HG03135 (cell line): ENCODE results near the gene PPM1J.

Source experiments
- ATAC-seq: cut with Tn5 transposase; IDR thresholded peaks from one replicate; pipeline ENCODE4 v1.9.1; 2021; ENCODE audit warnings: mild to moderate bottlenecking, moderate library complexity; ENCODE audit not compliant: unreplicated experiment

Gene PPM1J

DNA sequence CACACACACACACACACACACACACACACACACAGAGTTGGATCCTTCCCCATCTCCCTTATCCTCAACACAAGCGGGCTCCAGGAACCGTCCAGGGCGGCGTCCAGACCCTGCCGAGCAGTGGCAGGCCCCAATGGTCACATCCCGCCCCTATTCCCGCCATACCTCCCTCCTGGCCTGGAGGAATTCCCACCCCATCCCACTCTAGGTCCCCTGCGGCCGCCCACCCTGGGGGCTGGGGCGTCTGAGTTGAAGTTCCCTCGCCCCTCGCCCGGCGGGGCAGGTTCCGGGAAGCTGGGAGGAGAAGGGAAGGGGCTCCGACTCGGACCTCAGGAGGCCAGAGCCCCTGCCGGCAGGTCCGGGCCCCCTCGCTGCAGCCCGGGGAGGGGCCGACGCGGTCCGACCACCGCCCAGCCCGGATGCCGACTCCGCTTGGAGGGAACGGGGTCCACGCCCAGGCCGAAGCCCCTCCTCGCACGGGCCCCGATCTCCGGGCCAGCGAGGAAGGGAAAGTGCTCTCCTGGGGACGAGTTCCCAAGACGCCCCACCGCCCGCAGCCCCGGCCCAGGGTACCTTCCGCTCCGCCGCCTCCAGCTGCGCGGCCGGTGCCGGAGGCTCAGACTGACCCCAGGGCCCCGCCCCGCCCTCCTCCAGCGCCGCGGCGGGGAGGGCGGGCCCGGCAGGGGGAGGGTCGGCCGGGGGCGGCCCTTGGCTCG is 8.5 kb downstream of the PPM1J start, which contains the start of gene RHOC:
Gene RHOC, minus strand, starts transcription at position 623 of the 716 bp plus-strand sequence. CDS start 3,328 bp downstream, outside the sequence.
- peak; percentile 56 for ATAC-seq

DNA sequence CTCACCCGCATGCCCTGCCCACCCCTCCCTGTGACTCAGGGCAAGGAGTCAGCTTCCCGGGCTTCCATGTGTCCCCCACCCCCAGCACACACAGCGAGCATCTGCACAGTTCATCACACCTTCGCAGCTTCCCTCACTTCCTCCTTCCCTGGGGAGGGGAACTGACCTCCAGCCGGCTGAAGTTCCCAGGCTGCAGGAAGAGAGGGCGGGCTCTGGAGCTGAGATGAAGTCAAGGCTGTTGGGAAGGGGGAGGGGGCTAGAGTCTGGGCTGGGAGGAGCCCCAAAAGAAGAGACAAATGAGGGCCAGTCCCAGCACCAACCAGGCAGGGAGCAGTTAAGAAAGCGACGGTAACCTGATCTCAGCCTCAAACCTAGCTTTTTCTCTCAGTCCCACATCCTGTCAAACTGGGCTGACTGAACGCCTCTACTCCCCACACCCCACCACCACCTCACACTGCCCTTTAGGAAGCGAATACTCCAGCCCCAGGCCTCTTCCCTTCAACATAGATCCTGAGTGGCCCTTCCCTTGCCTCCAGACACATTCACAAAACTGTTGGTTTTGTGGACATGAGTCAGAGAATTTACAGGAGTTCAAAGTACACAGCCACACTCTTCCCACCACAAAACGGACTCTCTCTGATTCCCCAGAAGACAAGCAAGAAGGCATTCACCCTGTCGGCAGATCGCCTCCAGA is 10.1 kb downstream of the PPM1J start:
- ATAC-seq = peak; percentile 61

DNA sequence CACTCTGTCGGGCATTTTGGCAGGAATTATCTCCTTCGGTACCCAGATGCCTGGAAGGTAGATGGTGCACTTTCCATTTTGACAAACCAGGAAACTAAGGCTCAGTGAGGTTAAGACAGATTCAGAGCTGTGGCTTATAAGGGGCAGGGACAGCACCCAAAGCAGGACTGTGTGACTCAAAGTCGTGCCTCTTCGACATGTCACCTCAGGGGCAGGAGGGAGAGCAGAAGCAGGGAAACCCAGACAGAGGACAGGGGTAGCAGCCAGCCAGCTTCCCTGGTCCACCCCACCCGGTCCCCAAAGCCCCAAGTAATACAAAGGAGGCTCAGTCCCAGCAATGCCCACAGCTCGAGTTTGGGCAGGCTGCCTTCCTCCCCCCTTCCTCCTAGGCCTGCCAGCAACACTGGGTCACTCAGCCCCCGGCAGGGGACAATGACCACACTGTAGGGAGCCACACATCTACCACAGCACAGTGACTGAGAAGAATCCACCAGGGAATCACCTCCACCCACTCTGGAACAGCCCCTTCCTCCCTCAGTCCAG is 10.7 kb downstream of the PPM1J start:
- ATAC-seq = no peak

DNA sequence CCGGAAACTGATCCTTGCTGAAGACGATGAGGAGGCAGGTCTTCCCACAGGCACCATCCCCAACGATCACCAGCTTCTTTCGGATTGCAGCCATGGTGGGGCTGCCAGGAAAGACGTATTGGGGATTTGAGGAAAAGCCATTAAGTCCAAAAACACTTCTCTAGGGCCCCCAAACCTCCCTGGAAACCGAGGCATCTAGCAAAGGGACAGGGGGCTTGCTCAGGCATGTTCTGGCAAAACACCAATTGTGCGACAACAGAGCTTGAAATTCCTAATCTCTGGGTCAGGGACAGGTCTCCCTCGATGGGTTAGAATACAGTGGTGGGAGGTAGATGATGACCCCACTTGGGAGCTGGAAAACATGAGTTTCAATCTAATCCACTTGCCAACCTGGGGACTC is 11.4 kb downstream of the PPM1J start:
- no peak for ATAC-seq

DNA sequence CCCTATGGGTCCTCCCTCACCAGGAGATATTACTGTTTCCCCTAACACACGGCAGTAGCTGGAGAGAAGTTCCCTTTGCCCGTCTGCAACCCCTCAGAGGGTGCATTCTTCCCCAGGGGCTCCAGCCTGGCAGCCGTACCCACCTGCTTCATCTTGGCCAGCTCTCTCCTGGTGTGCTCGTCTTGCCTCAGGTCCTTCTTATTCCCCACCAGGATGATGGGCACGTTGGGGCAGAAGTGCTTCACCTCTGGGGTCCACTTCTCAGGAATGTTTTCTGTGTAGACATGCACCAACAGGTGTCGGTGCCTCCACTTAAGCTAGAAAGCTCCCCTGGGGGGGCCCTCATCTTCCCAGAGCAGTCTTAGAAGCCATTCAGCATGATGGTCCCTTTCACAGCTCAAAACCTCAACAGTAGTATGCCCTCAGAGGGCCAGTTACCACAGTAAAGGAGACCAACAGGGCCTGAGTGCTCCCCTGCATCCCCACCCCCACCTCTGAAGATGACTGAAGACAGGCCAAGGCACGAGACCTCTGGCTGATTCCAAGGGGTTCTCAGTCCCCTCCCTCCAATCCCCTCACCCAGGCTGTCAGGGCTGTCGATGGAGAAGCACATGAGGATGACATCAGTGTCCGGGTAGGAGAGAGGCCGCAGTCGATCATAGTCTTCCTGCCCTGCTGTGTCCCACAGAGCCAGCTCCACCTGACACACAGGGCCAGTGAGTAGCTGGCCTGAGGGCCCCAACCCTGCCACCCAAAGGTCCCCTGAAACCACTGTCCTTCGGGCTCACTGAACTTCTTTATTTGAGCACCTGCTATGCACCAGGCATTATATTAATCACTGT is 12.5 kb downstream of the PPM1J start:
- no peak for ATAC-seq

DNA sequence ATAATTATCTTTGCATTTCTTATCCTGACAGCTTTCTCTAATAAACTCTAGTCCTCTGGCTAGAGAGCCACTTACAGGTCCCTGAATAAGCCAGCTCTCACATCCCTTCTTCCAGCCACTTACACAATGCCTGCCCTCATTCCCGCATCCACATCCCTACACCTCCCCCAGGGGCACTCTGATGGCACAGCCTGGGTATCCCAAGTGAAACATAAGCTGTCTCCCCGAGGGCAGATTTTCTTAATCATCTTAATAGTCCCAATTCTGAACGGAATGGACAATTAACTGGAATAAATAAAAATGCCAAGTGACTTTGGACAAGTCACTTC is 13.1 kb downstream of the PPM1J start:
- no peak for ATAC-seq

DNA sequence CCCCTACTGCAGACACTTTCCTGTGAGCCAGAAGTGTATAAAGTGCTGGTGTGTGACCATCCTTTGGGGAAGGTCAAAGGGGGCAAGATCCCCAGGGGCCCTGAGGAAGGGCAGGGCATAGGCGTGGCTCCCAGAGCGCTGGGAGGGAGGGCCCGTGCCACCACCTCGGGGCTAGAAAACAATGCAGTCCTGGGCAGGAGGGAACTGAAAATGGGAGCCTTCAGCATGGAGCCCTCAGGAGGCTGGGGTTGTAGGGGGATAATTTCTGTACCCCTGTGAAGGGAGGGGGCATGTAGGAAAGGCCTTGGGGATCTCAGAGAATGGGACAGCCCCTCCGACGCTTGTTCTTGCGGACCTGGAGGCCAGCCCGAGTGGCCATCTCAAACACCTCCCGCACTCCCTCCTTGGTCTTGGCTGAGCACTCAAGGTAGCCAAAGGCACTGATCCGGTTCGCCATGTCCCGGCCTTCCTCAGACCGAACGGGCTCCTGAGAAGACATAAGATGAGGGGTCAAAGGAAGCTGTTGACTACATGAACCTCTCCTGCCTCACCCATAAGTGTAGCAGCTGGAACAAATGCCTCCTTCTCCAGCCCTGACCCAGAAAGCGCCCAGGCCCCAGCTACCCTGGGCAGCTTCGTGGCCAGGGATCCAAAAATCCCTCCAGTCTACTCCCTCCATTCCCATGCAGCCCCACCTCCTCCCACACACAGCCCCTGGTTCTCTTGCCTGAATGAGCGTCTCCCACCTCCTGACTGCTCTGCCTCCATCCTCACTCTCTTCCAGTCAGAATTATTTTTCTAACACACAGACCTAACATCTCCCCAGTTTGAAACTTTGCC is 13.7 kb downstream of the PPM1J start:
- no peak for ATAC-seq

DNA sequence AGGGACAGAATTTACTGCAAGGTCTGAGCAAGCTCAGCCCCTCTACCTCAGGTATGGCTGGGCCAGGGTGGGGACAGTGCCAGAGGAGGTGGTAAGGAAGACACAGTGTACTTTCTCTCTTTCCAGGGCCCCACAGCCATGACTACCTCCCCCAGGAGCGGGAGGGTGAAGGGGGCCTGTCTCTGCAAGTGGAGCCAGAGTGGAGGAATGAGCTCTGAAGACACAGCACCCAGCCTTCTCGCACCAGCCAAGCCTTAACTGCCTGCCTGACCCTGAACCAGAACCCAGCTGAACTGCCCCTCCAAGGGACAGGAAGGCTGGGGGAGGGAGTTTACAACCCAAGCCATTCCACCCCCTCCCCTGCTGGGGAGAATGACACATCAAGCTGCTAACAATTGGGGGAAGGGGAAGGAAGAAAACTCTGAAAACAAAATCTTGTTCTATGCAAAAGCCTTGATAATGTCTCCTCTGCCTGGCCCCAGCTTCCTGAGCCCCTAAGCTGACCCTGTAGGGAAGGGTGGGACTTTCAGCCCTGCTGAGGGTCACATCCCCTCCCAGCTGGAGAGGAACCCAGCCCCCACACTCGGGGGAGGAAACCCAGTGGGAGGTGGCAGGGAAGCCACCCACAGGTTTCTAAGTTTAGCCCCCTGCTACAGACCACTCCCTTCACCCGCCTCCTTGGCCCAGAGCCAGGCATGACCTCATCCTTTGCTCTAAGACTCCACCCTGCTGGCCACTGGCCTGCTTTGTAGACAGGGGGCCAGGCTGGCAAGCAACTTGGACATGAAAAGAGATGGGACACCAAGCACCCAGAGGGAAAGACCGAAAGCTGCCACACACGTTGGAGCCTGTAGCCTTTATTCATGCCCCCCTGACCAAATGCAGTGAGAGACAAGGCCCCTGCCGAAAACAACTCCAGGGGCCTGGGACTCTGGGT is 14.6 kb downstream of the PPM1J start:
- ATAC-seq = no peak

DNA sequence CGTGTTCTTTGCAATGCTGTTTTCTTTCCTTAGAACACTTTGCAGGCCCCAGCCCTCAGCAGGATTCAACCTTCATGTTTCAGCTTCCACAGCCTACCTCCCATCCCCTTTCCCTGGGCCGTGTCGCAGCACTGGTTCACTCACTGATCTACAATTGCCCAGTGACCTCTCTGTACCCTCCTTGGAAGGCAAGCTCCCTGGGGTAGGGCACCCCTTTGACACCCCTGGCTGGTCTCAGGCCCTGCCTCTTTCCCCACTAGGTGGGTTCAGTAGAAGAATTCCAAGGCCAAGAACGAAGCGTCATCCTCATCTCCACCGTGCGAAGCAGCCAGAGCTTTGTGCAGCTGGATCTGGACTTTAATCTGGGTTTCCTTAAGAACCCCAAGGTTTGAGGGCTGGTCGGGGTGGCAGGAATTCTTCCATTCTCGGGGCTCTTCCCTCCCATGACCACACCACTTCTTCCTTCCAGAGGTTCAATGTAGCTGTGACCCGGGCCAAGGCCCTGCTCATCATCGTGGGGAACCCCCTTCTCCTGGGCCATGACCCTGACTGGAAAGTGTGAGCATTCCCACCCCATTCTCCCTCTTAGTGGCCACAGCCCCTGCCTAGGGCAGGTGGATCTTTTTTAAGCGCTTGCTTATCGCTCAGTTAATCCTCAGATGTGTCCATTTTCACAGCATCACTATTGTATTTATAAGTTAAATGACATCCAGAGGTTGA is 15.5 kb downstream of the PPM1J start:
- ATAC-seq = no peak

DNA sequence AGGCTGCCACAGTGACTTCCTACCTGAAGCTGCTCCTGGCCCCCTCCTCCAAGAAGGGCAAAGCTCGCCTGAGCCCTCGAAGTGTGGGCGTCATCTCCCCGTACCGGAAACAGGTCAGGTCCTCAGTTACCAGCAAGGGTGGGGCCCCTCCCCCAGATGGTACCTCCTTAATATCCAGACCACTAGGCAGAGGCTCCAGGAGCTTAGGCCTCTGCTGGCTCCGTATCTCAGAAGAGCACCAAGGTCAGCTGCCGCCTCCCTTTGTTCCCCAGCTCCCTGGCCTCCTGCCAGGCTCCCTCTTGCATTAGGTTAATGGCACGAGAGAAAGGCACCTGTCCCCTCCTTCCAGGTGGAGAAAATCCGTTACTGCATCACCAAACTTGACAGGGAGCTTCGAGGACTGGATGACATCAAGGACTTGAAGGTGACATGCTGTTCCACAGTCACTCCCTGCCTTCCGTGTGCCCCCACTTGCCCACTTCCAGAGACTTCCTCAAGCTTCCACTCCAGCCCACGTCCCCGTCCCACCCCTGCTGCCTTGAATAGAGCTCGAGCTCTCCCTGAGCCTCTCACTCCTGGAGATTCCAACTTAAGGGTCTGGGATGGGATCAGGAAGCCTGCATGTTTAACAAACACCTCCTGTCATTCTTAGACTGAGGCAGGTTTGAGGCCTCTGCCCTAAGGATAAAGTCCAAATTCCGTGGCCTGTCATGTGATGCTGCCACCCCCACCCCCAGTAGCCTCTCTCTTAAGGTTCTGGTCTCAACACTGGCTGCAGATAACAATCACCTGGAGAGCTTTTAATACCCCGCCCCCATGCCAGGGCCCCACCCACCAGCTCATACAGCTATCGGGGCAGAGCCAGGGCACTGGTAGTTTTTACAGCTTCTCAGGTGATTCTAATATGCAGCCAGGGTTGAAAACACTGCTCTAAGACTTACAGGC is 16.5 kb downstream of the PPM1J start:
- no peak for ATAC-seq

DNA sequence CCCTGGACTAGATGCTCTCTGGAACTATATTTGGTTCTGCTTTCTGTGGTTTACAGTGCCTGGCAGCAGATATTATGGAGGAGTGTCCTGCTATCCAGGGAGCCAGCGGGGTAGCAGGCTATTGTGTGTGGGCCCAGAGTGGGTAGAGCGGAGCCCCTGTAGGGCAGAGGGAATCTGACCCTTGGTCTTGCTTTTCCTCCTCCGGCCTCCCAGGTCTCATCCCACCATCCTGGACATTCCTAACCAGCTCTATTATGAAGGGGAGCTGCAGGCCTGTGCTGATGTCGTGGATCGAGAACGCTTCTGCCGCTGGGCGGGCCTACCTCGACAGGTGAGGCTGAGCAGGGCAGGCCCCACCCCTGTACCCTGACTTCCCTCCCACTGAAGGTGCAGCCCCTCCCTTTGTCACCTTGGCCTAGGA is 17.3 kb downstream of the PPM1J start:
- ATAC-seq = no peak

DNA sequence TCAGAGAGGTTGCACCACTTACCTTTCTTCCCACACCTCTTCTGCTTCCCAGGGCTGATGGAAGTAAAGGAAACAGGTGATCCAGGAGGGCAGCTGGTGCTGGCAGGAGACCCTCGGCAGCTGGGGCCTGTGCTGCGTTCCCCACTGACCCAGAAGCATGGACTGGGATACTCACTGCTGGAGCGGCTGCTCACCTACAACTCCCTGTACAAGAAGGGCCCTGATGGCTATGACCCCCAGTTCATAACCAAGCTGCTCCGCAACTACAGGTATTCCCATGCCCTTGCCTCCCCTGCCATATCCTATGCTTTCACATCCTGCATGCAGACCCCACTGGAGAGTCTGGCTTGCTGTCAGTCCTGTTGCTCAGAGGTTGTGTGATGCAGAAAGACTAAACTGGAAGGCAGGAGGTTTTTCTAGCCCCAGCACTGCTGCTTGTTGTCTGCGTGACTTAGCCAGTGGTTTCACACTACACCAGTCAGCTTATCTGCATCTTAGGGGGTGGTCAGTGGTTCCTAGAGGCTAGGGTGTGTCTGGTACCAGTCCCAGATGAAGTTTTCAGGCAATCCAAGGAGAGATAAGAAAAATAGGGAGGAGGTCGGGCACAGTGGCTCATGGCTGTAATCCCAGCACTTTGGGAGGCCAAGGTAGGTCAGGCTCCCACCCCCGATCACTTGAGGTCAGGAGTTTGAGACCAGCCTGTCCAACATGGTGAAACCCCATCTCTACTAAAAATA is 18.4 kb downstream of the PPM1J start:
- no peak for ATAC-seq

DNA sequence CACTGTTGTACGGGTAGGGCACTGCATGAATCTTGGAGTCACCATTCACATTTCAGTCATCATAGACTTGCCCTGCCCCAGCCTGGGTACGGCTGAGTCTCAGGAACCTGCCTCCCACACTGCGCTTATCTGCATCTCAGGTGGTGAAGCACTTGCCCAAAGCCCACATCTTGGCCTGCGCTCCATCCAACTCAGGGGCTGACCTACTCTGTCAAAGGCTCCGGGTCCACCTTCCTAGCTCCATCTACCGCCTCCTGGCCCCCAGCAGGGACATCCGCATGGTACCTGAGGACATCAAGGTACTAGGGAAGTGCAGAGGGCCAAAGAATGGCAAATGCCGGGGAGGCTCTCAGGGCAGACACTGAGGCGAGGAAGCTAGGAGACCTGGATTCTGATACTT is 19.9 kb downstream of the PPM1J start:
- ATAC-seq = no peak

DNA sequence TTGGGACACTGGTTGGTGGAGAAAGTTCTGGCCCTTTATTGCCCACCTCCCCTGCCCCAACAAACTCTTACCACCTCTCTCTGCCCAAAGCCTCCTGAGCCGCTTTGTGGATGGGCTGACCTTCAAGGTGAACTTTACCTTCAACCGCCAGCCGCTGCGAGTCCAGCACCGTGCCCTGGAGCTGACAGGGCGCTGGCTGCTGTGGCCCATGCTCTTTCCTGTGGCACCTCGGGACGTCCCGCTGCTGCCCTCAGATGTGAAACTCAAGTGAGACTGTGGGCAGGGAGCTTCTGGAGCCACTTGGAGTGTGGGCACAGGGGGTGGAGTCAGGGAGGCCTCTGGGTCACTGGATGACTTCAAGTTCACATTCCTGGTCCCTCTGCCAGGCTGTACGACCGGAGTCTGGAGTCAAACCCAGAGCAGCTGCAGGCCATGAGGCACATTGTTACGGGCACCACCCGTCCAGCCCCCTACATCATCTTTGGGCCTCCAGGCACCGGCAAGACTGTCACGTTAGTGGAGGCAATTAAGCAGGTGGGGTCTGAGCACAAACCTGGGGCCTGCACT is 20.7 kb downstream of the PPM1J start:
- ATAC-seq = no peak

DNA sequence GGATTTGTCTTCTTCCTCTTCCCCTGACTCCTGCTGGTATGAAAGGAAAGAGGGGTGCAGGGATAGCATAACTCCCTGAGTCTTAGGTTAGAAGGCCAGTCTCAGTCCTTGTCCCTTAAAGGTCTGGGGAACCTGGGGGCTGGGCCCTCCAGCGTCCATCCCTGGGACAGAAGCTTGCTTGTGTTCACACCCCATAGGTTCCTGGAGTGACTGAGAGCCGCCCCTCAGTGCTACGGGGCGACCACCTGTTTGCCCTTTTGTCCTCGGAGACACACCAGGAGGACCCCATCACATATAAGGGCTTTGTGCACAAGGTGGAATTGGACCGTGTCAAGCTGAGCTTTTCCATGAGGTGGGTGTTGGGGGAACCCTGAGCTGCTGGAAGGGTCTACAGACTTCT is 21.3 kb downstream of the PPM1J start:
- no peak for ATAC-seq

DNA sequence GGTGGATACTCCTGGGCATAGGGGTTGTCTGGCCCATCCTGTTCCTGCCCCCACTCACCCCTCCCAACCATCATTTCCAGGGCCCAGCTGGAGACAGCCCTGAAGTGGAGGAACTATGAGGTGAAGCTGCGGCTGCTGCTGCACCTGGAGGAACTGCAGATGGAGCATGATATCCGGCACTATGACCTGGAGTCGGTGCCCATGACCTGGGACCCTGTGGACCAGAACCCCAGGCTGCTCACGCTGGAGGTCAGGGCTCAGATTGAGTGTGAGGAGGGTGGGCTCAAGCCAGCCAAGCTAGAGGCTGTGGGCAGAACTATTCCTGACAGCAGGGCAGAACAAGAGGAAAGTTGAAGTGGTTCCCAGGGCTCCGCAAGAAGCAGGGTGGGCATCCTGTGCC is 22.5 kb downstream of the PPM1J start:
- ATAC-seq = no peak

DNA sequence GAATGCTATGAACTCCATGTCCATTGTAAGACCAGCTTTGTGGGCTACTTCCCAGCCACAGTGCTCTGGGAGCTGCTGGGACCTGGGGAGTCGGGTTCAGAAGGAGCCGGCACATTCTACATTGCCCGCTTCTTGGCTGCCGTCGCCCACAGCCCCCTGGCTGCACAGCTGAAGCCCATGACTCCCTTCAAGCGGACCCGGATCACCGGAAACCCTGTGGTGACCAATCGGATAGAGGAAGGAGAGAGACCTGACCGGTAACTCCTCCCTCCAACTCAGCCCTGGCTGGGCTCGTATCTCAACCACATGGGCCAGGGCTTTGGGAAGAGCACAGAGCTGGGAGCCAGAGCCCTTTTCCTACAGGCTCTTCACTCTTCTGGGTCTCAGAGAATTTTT is 25.3 kb downstream of the PPM1J start:
- no peak for ATAC-seq
